Measurements from ENCODE around the gene LRCOL1.

Gene LRCOL1

GRCh38 chr12:132641811-132642650, 31.6 kb upstream of the LRCOL1 start:
- no peak for TF ChIP-seq CTCF (conservative IDR thresholded peaks at IDR 0.05; ENCODE audit: low read length)
- no peak for TF ChIP-seq EZH2phosphoT487 (IDR thresholded peaks at IDR 0.05; ENCODE audit: borderline replicate concordance)
- H3K36me3 ChIP-seq (ENCODE audit: insufficient read depth, low read length): peaks cover 58% of the 10 kb centered on the region; the same call in 1 of the 2 replicates
- no peaks in the 10 kb centered on the region for H4K20me1 ChIP-seq (ENCODE audit: insufficient read depth, low read length, poor library complexity, severe bottlenecking)

GRCh38 chr12:132640936-132641335, 30.6 kb upstream of the LRCOL1 start:
- peak overlapping the region; percentile 23 for H3K4me3 ChIP-seq (ENCODE audit: low read length, poor library complexity, severe bottlenecking)
- no peaks in the 10 kb centered on the region for H3K27me3 ChIP-seq (ENCODE audit: insufficient read depth, low read length, poor library complexity, severe bottlenecking)
- peaks cover 49% of the 10 kb centered on the region; the same call in 1 of the 2 replicates for H3K36me3 ChIP-seq (ENCODE audit: insufficient read depth, low read length)
- no peaks in the 10 kb centered on the region for H3K9me2 ChIP-seq (replicated peaks; ENCODE audit: low read depth, low read length)
- TF ChIP-seq EZH2phosphoT487 (IDR thresholded peaks at IDR 0.05; ENCODE audit: borderline replicate concordance): no peak
- no peak for TF ChIP-seq CTCF (conservative IDR thresholded peaks at IDR 0.05; ENCODE audit: low read length)
- H4K20me1 ChIP-seq (ENCODE audit: insufficient read depth, low read length, poor library complexity, severe bottlenecking): no peaks in the 10 kb centered on the region
- H3K4me1 ChIP-seq (ENCODE audit: insufficient read depth, low read length, poor library complexity, severe bottlenecking): peaks cover 62% of the 10 kb centered on the region
- no peaks in the 10 kb centered on the region for H3K9me3 ChIP-seq (ENCODE audit: insufficient read depth, low read depth, low read length)
- H2AFZ ChIP-seq (ENCODE audit: low read length): no peak overlapping the region
- H3K79me2 ChIP-seq (ENCODE audit: insufficient read depth, low read length): no peaks in the 10 kb centered on the region
- H3K4me2 ChIP-seq (ENCODE audit: low read depth, low read length, poor library complexity, severe bottlenecking): peak overlapping the region; percentile 64
- H3K9ac ChIP-seq (ENCODE audit: low read depth, low read length, poor library complexity, severe bottlenecking): peak overlapping the region; percentile 67
- H3F3A ChIP-seq (ENCODE audit: low read depth): no peaks in the 10 kb centered on the region; the same call in 1 of the 2 replicates

More at GRCh38 chr12:132641811-132642650, 31.6 kb upstream of the LRCOL1 start:
- H3K9me2 ChIP-seq (replicated peaks; ENCODE audit: low read depth, low read length): no peaks in the 10 kb centered on the region
- H3K4me1 ChIP-seq (ENCODE audit: insufficient read depth, low read length, poor library complexity, severe bottlenecking): peaks cover 51% of the 10 kb centered on the region
- no peaks in the 10 kb centered on the region for H3K27me3 ChIP-seq (ENCODE audit: insufficient read depth, low read length, poor library complexity, severe bottlenecking)
- H3K9me3 ChIP-seq (ENCODE audit: insufficient read depth, low read depth, low read length): no peaks in the 10 kb centered on the region
- peak overlapping the region; percentile 65 for H3K9ac ChIP-seq (ENCODE audit: low read depth, low read length, poor library complexity, severe bottlenecking)
- no peak overlapping the region for H2AFZ ChIP-seq (ENCODE audit: low read length)
- no peak overlapping the region for H3K4me3 ChIP-seq (ENCODE audit: low read length, poor library complexity, severe bottlenecking)
- H3F3A ChIP-seq (ENCODE audit: low read depth): no peaks in the 10 kb centered on the region
- no peaks in the 10 kb centered on the region for H3K79me2 ChIP-seq (ENCODE audit: insufficient read depth, low read length)
- H3K4me2 ChIP-seq (ENCODE audit: low read depth, low read length, poor library complexity, severe bottlenecking): peak overlapping the region; percentile 64

DNA sequence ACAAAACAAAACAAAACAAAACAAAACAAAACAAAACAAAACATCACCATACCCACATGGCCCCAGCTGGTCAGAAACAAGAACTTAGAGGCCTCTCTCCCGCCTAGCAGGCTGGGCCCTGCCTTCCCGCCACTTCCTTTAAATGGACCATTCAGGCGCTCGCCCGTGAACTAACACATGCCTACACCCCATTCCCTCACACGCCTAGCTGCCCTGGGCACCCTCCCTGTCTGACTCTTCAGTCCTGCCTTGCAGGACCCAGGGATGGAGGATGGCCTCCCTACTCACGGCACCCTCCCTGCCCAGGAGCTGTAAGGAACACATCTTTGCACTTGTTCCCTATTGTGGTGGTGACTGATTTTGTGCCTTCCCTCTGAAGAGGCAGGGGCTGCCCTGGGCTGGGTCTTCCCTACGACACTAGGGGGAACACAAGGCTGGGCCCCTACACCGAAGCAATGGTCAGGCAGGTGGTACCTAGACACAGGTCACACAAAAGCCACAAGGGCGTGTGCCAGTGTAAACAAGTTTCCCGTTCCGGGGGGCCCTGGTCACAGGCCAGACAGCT, 29.7 kb upstream of the LRCOL1 start:
- TF ChIP-seq CTCF (conservative IDR thresholded peaks at IDR 0.05; ENCODE audit: low read length): no peak
- no peak for TF ChIP-seq EZH2phosphoT487 (IDR thresholded peaks at IDR 0.05; ENCODE audit: borderline replicate concordance)
- no peaks in the 10 kb centered on the region for H3K27me3 ChIP-seq (ENCODE audit: insufficient read depth, low read length, poor library complexity, severe bottlenecking)
- peaks cover 49% of the 10 kb centered on the region; the same call in 1 of the 2 replicates for H3K36me3 ChIP-seq (ENCODE audit: insufficient read depth, low read length)
- H3K4me1 ChIP-seq (ENCODE audit: insufficient read depth, low read length, poor library complexity, severe bottlenecking): peaks cover 71% of the 10 kb centered on the region
- H3K9me3 ChIP-seq (ENCODE audit: insufficient read depth, low read depth, low read length): no peaks in the 10 kb centered on the region
- peak overlapping the region; percentile 64 for H3K4me2 ChIP-seq (ENCODE audit: low read depth, low read length, poor library complexity, severe bottlenecking)
- no peak overlapping the region for H2AFZ ChIP-seq (ENCODE audit: low read length)
- H3K4me3 ChIP-seq (ENCODE audit: low read length, poor library complexity, severe bottlenecking): peak overlapping the region; percentile 21
- H4K20me1 ChIP-seq (ENCODE audit: insufficient read depth, low read length, poor library complexity, severe bottlenecking): no peaks in the 10 kb centered on the region
- no peaks in the 10 kb centered on the region; the same call in 1 of the 2 replicates for H3F3A ChIP-seq (ENCODE audit: low read depth)
- H3K9ac ChIP-seq (ENCODE audit: low read depth, low read length, poor library complexity, severe bottlenecking): peak overlapping the region; percentile 67
- peaks cover under 1% of the 10 kb centered on the region; the same call in 1 of the 2 replicates for H3K79me2 ChIP-seq (ENCODE audit: insufficient read depth, low read length)
- H3K9me2 ChIP-seq (replicated peaks; ENCODE audit: low read depth, low read length): no peaks in the 10 kb centered on the region
